Endometrial microvascular endothelial cells (primary cell): ENCODE measurements around the gene CLIC3. TPM values are rescaled to one million over a fixed set of nuclear protein-coding genes. Genes with fewer than 3 reads are reported as not detected.

ENCODE experiments used
- in situ Hi-C: cut with HindIII; loops from 2 replicates; pipeline ENCODE4 v1.10.0; 2017; ENCODE audit warnings: low sequenced_read_pairs, low pct_unique_long_range_greater_than_20kb; ENCODE audit errors: inconsistent ontology term
- total RNA-seq: library from RNA; depleted of rRNA; stranded (reverse); fragments of >200 nt; gene quantifications from one replicate; pipeline ENCODE4 v1.2.3, GENCODE V29; 2015; ENCODE audit errors: inconsistent ontology term

The CLIC3 gene
- total RNA-seq, 1 donor from 2014 or later = 4.8 TPM

DNA sequence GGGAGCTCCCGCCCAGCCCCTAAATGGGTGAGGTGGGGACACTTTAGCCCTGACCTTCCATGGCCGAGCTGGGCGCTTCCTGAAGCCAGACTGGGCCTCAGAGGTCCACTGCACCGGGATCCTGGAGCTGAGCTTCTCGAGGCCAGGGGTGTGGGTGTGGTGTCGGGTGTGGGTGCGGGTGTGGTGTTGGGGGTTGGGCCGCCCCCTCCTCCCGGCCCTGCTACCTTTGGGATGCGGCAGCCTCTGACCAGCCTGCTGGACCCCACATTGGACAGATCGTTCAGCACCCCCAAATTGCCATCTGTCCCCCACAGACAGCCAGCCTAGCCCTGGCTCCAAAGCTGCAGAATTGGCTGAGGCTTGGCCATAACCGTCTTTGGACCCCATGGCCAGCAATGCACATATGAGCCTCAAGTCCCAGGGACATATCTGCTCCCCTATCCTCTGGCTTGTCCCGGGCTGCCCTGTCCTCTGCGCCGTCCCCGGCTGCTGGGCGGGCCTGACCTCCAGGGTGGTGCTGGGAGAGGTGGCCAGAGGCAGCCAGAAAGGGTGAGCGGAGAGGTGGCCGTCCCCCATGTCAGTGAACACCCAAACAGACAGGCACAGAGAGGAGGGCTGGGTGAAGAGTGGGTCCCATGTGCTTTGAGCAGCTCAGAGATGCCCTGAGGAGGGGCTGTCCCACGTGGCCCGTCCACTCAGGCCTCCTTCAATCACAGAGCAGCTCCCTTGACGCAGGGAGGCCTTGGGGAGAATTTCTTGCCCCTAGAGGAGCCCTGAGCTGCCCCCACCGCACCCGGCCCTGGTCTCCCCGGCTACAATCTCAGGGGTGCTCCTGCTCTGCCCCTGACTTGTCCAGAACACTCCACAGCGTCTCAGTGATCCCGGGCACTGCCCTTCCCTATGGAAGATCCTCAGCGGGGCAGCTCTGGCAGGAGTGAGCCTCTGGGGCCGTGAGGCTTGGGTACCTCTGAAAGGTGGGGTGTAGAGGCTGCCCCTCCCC lies 22.4 kb downstream of the CLIC3 start:
- in situ Hi-C loops = no loop called here

DNA sequence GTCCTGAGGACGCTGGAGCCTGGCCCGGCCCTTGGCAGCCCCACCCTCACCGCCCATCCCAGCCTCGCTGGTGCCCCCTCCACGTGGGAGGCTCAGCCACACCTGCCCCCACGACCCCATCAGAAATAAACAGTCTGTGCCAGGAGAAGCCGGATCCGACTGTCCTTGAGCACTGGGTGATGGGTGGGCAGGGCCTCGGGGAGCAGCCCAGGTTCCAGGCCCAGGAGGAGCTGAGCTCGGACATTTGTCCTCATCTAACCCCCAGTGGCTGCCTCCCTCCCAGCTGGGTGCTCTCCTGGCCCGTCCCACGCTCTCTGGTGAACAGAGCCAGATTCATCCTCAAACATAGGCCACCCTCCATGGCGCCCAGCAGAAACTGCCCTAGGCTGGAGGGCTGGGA lies 23.6 kb downstream of the CLIC3 start:
- in situ Hi-C loops = no loop called here

DNA sequence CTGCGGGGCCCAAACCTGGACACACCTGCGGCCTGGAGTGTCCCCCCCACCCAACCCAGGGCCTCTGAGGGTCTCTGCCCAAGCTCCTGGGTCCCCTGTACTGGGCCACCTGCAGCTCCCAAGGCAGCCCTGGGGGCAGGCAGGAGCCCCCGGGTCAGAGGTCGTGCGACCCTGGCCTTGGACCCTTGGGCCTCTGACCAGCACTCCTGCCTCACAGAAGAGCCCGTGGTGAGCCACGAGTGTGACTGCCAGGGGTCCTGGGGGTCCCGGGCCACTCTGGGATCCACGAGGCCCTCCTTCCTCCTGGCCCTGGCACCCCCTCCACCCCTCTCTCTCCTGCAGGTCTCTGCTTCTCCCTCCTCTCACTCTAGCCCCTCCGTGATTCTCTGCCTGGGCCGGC lies 24.0 kb downstream of the CLIC3 start:
- in situ Hi-C loops = no loop called here

DNA sequence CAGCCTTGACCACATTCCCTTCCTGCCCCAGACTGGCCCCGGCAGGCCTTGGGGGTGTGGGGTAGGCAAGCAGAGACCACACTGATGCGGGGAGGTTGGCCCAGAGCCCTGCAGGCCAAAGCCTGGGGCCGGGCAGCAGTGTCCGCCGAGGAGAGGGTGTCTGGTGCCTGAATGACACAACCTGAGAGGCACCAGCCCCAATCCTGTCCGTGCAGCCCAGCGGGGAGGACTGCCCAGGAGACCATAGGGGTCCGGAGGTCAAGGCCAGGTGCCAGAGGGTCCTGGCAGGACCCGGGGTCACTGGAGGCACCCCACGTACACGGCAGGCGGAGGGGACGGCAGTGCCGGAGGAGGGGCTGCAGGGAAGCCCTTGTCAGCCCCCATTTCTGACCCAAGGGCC lies 24.6 kb downstream of the CLIC3 start:
- in situ Hi-C loops = no loop called here

DNA sequence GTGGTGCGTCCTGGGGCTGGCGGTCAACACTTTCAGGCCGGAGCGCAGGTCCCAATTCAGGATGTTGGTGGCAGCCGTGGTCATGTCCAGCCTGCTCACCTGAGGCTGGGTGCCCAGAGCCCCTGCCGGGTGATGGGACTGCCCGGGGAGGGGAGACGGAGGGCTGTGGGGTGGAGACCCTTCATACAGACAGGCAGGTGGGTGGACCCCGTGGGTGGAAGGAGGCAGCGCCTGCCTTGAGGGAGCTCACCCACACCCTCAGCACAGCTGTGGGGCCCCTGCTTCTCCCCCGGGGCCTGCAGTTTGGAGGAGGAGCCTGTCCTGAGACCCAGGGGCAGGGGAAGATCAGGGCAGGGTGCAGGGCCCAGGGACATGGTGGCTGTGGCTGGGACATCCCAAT lies 26.0 kb downstream of the CLIC3 start:
- in situ Hi-C loops = no loop called here

DNA sequence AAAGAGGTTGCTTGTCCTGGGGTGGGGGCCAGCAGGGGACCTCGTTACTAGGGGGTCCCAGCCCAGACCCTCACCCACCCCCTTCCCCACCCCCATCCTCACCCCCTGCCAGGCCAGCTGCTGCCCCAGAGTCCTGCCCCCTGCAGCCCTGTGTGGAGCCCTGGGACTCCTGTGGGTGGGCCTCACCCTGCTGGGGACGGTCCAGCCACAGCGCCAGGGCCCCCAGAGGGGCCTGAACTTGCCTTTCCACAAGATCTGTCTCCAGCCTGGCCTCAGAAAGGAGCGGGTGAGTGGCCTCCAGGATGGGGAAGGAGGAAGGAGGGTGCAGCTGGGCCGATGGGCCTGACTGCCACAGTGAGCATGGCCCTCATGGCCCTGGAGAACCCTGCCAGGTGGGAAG lies 26.6 kb downstream of the CLIC3 start:
- in situ Hi-C loops = no loop called here

DNA sequence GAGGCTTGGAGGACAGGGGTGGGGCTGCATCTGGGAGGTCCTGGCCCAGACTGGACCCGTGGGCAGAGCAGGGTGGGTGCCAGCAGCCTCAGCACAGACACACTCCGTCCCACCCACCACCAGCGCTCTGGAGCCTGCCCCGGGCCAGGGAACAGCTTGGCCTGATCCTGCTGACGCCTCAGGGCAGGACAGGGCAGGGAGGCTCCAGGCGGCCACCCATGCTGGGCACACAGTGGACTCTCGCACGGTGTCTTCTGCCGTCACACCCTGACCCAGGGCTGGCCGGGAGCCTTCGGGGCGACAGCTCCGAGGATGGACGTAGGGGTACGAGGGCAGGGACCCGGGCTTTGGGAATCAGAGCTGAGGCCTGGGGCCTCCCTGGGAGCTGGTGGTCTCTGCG lies 27.2 kb downstream of the CLIC3 start:
- in situ Hi-C loops = no loop called here

DNA sequence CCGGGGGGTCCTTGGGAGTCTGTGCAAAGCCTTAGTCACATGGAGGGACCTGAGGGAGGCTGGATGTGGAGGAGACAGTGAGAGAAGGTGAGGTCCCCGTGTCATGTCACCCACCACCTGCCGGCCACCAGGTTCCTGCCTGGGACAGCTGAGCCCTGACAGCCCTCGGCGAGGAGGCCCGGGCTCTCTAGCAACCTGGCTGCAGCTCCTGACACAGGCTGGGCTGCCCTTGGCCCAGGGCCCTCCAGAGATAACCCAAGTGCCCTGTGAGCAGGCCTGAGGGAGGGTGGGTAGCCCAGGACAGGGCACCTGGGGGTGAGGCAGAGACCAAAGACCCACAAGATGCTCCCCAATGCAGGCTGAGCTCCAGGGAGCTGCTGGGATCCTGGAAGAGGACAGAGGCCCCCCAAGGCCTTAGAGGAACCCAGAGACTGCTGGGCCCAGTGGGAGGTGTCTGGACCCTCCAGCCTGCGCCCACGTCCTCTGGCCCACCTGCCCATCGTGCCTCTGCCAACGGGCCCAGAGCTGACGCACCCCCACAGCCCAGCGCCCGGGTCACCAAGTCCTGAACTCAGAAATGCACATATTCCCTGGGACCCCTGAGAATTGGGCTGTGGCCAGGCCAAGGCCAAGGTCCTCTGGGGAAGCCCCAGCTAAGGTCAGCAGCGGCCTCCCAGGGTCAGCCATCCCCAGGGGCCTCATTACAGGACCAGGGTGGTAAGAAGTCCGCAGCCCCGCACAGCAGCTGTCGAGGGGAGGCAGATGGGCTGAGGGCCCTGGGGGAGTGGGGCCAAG lies 27.8 kb downstream of the CLIC3 start:
- in situ Hi-C loops = no loop called here

DNA sequence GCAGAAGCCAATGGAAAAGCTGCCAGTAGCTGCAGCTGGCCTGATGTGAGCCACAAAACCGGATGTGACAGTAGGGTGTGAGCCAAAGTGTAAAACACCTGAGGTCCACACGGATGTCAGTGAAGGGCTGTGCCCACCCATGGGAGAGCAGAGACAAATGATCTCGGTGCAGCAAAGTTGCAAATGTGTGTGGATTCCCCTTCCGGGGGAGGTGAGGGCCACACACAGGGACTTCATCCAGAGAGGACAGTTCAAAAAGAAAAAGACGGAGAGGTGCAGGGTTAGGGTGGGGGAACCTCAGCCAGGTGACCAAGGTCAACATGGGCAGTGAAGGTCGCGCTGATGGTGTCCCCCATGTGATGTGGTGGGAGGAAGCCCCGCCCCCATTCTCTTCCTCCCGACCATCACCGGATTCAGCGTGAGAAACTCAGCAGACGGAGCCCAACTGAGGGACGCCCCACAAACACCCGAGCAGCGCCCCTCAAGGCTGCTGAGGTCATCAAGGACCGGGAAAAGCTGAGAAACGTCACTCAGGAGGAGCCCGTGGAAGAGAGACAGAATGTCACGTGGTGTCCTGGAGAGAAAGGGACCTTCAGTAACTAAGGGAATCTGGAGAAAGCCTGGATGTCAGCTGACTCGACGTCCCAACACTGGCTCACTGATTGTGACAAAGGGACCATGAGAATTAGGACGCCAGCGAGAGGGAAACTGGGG lies 30.4 kb downstream of the CLIC3 start:
- in situ Hi-C loops = no loop called here

DNA sequence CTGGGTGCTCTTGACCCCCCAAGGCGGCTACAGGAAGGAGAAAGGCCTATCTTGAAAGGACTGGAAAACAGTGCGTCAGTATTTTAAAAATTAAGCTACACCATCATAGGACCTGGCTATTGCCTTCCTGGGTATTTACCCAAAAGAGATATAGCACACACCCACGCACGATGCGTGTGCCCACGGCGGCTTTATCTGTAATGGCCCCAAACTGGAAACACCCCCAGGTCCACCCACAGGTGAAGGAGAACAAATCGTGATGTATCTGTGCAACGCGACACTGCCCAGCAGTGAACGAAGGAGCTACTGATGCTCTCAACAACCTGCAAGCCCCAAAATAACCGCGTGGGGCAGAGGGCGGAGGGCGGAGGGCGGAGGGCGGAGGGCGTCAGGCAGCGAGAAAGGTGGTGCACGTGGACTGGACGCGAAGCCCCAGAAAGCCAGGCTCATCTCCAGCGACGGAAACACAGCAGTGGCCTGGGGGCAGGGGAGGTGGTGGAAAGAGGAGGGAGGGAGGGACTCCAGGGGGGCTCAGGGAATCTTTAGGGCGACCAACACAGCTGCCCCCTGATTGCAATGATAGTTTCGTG lies 31.4 kb downstream of the CLIC3 start:
- in situ Hi-C loops = no loop called here

DNA sequence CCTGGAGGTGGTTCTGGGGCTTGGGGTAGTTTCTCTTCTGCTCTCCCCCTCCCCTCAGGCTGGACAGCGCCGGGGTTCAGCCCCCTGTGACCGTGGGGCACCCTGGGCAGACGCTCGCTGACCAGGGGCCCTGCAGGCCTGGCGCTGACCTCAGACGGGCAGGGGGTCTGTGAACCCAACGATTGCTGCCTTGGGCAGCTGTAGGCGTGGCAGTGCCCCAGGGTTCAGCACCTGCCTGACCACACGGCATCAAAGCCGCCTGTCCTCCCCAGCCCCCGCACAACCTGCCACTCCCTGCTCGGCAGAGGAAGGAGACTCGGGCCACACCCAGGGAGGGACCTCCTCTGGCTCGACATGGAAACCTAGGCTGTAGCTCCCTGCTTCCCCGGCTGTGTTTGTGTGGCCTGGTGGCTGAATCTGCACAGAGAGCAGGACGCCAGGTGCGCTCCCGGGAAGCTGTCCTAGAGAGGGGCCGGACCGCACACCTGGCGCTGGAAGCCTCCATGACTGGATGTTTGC lies 32.1 kb downstream of the CLIC3 start:
- in situ Hi-C loops = no loop called here

DNA sequence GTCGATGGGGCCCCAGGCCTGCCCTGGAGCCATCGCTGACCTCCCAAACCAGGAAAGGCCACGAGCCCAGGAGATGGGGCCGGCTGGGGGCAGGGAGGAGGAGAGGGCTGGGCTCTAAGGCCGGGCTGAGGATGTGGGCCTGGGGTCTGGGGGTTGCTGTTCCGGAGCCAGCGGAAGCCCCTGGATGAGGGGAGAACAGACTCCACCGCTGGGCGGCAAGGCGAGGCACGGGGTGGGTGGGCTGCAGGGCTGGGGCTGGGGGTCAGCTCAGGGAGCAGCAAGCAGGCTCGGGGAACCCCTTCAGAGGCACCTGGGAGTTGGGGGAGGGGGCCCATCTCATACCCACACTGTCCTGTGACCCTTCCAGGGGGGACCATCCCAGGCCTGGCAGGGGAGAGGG lies 32.6 kb downstream of the CLIC3 start:
- in situ Hi-C loops = no loop called here

DNA sequence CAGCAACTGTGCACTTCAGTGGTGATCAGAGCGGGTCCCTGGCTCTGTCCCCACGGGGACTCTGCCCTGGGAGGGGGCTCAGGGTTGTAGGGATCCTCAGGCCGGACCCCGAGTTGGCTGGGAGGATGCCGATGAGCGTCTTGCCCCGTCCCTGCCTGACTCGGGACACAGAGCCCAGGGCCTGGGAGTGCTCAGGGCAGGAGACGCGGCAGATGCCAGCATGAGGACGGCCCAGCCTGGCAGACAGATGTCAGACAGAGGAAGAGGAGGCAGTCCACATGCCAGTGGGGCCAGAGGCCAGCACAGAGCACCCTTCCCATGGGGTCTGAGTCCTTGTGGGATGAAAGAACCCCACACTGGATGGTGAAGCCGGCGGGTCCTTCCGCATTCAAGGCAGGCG lies 33.0 kb downstream of the CLIC3 start:
- in situ Hi-C loops = no loop called here

DNA sequence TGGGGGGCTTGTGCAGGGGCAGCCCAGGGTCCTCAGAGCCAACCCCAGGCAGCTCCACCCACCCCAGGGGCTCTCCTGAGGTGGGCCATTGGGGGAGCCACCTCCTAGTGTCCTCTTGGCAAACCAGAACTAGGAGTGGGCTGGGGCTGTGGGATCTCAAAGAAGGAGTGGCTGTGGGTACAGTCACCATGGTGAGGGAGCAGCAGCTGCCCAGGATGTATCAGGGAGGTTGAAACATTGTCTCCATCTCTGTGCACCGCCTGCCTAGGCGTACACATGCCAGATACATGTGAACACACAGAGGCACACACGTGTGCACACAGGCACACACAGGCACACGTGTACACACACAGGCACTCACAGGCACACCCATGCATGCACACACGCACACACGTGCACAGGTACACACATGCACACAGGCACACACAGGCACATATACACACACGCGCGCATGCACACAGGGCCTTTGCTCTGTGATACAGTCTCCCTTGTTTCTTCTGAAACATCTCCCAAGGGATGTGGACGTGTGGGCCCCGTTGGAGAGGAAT lies 33.6 kb downstream of the CLIC3 start:
- in situ Hi-C loops = no loop called here

DNA sequence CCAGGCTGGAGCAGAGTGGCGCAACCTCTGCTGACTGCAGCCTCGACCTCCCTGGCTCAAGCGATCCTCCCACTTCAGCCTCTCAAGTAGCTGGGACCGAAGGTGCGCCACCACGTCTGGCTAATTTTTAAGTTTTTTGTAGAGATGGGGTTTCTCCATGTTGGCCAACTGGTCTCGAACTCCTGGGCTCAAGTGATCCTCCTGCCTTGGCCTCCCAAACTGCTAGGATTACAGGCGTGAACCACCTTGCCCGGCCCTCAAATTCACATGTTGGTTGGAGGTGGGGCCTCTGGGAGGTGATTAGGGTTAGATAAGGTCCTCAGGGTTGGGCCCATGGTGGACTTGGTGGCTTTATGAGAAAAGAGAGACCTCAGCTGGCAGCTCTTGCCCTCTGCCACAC lies 34.2 kb downstream of the CLIC3 start:
- in situ Hi-C loops = no loop called here

DNA sequence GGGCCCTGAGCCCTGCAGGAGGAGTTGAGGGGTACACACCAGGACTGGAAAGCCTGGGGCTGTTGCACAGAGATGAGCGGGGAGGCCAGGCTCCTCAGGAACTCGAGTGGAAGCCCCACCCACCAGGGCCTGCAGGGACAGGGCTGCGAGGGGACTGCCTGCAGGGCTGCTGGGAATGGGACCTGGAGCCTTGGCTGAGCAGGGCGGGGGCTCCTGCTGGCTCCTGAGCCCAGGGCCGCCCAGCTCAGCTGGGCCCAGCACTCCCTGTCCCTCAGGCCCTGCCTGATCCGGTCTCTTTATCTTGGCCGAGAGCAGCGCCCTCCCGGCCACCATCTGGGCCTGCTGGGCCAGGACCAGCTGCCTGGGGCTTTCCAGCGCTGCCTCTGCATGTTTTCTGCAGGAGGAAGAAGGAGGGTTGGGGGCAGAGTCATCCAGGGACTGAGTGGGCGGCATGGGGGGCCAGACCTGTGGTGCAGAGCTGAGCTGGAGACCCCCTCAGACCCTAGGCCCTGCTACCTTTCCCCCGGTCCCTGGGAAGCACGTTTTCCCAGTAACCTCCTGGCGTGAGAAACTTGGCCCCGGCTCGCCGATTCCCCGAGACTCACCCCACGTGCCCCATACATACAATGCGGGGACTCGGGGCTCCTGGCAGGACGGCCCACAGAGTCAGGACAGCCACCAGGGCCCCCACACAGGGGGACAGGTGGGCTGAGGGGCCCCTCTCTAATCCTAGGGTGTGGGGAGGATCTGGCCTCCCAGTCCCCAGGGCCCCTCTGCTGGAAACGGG lies 34.9 kb downstream of the CLIC3 start:
- in situ Hi-C loops = no loop called here

DNA sequence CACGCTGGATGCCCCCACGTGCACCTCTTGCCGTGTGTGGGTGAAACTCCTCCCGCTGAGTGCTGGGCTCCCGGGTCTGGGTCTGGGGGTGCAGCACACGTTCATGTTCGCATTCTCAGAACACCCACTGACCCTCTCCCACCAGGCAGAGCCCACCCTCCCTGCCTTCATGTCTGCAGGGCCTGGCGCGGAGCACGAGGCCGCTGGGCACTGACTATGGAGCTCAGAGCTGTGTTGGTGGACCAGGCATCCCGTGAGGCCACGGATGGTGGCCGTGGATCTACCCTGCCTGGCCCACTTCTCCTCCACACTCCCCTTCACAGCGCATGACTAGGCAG lies 35.5 kb downstream of the CLIC3 start:
- in situ Hi-C loops = no loop called here
